GM18907 (cell line): ENCODE data around the gene LBR.

Source experiments
- ATAC-seq: cut with Tn5 transposase; IDR thresholded peaks from one replicate; pipeline ENCODE4 v1.9.1; 2021; ENCODE audit warnings: mild to moderate bottlenecking, moderate library complexity; ENCODE audit not compliant: unreplicated experiment

Gene LBR

DNA sequence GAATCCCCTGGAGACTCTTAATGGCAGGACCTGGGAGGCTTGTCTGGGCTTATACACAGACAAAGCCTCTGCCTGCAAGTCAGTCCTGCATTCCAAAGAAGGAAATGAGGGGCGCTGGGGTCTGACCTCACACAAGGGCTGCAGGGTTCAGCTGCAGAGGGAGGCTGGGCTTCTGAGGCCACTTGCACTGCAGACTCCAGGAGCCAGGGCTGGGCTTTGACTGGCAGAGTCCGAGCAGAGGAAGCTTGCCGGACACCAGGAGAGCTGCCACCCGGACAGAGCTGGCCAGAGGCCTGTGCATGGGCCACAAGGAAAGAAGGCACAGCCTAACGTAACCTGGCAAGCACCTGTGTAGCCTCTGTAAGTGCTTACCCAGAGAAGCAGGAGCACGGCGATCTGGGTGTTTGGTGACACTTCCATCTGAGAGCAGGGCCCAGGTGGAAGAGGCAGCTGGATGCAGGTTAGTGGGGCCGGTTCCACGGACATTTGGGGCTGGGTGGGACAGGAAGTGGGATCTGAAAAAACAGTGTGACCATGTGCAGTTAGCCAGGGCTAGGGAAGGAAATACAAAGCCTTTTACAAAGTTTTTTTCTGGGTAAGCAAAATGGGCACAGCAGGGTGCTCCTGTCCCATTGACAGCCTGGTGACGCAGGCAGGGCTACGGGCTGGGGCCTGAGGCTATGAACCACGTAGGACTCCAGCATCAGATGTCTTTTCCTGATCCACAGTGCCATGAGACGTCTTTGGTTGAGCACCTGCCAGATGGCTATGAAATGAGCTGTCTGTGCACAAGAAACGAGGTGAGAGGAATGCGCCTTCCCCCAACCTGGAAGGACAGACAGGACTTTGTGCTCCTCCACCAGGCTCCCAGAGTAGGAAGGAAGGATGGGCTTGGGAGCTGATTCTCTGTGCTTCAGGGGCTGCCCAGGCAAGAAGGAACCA lies 37.3 kb upstream of the LBR start:
- ATAC-seq: no peak

DNA sequence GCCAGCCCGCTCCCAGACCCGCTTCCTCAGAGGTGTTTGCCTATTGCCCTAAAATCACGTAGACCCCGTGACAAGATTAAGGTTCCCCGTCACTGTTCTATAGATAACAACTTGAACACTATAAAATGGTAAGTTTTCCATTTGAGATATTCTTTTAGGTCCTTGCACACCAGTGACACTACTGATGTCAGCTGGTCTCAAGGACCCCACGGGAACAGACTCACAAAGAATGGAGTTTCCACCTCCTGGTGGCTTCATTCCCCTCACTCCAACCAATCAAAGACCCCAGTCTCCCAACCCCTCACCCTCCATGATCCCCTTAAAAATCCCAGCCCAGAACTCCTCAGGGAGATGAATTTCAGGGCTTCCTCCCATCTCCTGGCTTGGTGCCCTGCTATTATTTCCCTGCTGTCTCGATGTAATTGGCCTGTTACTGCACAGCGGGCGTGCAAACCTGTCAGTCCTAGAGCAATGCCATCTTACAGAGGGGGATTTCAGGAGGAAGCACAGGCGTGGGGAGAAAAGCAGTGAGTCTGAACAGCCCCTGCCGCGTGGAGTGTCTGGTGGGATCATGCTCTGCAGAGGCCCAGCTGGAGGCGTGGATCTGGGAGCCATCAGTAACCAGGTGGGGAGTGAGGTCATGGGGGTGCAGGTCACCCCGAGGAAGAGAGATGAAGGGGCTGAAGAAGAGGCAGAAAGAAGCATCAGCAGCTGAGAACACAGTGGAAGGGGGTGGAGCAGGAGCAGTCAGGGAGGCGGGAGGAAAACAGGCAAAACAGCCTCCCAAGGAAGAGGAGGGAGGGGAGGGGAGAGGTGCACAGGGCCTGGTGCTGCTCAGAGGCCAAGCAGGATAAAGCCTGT lies 35.1 kb upstream of the LBR start:
- ATAC-seq: no peak

GRCh38 chr1:225462429-225462713 lies 34.5 kb upstream of the LBR start:
- no peak for ATAC-seq

DNA sequence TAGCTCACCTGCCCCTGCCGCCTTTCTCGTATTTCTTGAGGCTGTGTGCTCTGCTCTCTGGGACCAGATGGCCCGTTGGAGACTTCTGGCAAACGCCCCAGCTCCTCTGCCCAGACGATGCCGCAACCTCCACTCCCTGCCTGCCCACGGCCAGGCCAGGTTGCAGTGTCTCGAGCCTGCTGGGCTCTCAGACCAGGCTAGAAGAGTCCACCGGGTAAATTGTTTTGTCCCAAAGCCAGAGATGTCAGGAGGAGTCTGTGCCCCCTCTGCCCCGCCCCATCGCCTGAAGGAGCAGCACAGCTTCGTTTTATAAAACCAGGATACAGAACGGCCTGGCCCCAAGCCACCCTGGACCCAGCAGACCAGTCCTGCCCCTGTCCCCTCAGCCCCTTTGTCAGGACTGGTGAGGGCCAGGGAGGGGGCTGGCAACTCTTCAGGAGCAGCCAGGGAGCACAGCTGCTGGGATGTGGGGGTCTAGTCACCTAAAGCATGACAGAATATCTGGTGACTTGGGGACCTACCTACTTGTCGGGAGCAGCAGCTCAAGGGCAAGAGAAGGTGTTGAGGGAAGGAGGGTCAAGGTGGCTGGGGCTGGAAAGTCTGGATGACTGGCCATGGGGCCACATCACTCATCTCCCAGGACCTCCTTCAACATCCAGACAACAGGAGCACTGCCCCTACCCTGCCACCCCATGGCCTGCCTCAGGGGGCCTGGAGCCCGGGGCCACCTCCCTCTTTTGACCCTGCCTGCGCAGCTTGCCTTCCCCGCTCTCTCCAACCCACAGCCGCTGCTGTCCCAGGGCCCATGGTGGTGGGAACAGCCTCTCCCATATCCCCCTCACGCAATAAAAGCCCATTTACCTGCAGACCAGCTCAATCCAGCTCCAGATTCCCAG lies 33.9 kb upstream of the LBR start:
- no peak for ATAC-seq

- ATAC-seq: no peak
Observed at GRCh38 chr1:225460737-225461532, 33.1 kb upstream of the LBR start.

DNA sequence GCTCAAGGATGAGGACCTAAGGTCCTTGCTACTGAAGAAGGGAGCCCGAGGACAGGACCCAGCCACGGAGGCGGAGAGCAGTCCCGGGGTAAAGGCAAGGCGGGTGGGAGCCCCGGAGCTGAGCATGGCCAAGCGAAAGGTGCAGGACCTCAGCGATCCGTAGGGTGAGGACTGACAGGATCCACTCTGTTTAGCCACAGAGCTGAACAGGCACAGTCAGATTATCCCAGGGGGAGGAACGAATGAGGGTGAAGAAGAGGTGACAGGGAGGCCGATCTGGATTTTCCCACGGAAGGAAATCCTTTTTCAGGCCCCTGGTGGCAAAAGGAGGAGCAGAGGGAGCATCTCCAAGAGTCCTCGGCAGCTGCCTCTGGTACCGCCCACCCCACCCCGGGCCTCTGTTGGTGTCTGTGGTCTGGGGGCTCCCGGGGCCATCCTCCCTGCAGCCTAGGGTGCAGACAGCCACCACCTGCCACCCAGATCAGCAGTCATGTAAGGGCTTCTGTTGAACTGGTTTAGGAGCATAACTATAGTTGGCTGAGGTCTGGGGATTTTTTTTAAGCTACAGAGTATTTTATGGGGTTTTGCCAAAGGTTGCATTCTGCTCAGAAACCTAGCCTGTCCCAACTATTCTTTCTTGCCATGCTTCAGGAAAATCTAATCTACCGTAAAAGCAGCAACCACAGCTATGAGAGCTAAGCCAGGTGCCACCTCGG lies 32.3 kb upstream of the LBR start:
- no peak for ATAC-seq

DNA sequence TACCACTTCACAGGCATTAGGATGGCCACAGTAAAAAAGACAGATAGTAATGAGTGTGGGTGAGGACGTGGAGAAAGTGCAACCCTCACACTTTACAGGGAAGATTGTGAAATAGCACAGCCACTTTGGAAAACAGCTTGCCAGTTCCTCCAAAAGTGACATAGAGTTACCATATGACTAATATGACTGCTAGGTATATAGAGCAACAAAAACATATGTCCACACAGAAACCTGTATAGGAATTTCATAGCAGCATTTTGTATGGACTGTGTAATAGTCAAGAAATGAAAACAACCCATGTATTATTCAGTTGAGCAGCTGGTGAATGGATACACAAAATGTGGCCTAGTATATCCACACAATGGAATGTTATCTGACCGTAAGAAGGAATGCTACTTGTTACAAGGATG lies 30.4 kb upstream of the LBR start:
- ATAC-seq: no peak

GRCh38 chr1:225454733-225455132 lies 26.9 kb upstream of the LBR start:
- no peak for ATAC-seq

- ATAC-seq: no peak
Observed at GRCh38 chr1:225453797-225454648, 26.2 kb upstream of the LBR start.

DNA sequence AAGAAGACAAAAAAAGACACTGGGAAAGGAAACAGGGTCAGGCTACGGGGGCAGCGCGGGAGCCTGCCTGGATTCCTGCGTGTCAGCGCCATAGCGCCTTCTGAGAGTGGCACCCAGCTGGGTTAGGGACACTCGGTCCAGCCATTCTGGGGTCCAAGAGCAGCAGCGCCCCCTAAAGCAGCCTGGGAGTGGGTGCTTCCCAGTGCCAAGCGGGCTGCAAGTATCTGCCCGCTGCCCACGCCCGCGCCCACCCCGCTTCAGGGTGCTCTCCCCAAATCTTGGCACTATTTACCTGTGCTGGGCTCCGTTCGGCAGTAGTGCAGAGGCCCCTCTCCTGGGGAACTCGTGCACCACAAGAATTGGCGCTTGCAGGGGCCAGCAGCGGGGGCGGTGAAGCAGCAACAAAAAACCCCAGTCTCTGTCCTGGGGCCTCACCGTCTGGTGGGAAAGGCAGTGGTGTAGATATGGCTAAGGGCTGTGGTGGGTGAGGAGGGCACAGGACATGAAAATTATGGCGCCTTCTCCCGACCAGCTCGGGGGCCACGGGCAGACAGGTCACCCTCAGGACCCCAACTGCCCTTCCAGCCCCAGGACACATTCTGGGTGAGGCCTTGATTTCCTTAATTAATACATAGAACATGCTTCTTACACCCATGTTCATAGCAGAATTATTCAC lies 24.1 kb upstream of the LBR start:
- no peak for ATAC-seq

GRCh38 chr1:225451340-225451739 lies 23.5 kb upstream of the LBR start:
- no peak for ATAC-seq

GRCh38 chr1:225450491-225451191 lies 22.8 kb upstream of the LBR start:
- ATAC-seq: no peak

DNA sequence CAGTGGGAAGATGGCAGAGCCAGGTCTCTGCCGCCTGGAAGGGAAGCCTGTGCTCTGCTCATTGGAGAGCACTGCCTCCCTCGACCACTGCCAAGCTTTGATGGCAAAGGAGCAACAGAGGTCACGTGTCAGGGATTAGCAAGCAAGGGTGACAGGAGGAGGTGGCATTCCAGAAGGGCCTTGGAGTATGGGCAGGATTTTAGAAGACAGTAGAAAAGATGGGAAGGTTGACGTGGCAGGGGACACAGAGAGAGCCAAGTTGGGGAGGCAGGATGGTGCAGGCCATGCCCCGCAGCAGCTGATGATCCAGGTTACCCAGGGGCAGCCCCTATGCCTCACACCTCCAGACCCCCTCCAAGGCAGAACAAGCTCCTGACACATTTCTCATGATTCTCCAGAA lies 21.9 kb upstream of the LBR start:
- no peak for ATAC-seq

- no peak for ATAC-seq
Observed at GRCh38 chr1:225449261-225449660, 21.4 kb upstream of the LBR start.

DNA sequence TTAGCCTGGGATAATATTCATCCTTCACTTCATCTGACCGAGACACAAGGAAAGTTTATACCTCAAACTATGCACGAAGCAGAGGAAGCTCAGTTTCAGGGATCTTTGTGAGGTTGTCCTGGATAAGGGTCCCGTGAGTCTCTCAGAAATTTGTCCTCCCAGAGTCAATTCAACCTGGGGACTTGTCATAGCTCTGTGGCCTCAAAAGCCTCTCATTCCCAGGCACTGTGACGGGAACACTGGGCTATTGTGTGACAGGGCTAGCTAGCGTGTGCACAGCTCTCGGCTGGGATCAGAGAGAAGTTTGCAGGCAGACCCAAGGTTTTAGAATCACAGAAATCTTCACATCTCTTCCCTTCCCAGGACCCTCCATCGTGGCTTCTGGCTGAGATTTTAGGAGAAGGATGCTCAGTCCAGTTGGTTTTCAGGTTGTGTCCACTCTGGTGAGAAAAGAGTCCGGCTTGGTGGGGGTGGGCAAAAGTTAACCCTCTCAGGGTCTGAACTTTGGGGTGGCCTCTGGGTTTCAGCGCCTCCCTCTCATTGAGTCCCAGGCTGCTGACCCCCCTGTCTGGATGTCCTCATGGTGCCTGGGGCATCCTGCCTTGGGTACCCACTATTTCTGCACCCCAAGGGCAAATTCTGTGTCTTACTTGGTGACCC lies 20.4 kb upstream of the LBR start:
- no peak for ATAC-seq

- ATAC-seq: no peak
Observed at GRCh38 chr1:225447650-225448089, 19.8 kb upstream of the LBR start.
